Karpas-422 (cell line): ENCODE results near the gene CTBP2. TPM values are rescaled to one million over a fixed set of nuclear protein-coding genes. Genes with fewer than 3 reads are reported as not detected.

Experiments used
- DNase-seq: peaks from one replicate; pipeline ENCODE4 v3.0.0-alpha.2; 2015
- H2AFZ ChIP-seq: fragments of 200-600 bp; sonication (generic); 2 replicates; pipeline ENCODE4 v1.6.1; 2014; ENCODE audit warnings: antibody characterized with exemption, low read length, mixed read lengths
- H3K27ac ChIP-seq: fragments of 200-600 bp; sonication (generic); 2 replicates; pipeline ENCODE4 v1.5.1; 2014; ENCODE audit warnings: mild to moderate bottlenecking, low read length, moderate library complexity
- H3K27me3 ChIP-seq: fragments of 200-600 bp; sonication (generic); 2 replicates; pipeline ENCODE4 v1.6.1; 2014; ENCODE audit warnings: low read length, mixed read lengths
- H3K36me3 ChIP-seq: fragments of 200-600 bp; sonication (generic); 2 replicates; pipeline ENCODE4 v1.6.1; 2014; ENCODE audit warnings: low read length, mixed read lengths; ENCODE audit not compliant: insufficient read depth
- H3K4me1 ChIP-seq: fragments of 200-600 bp; sonication (generic); 2 replicates; pipeline ENCODE4 v1.6.1; 2014; ENCODE audit warnings: mild to moderate bottlenecking, low read length, mixed read lengths
- H3K4me2 ChIP-seq: fragments of 200-600 bp; sonication (generic); 2 replicates; pipeline ENCODE4 v1.6.1; 2014; ENCODE audit warnings: low read length, low read depth, mild to moderate bottlenecking; ENCODE audit not compliant: poor library complexity, severe bottlenecking
- H3K4me3 ChIP-seq: fragments of 200-600 bp; sonication (generic); 2 replicates; pipeline ENCODE4 v1.5.1; 2014; ENCODE audit warnings: mild to moderate bottlenecking, antibody characterized with exemption, low read length, mixed read lengths
- H3K79me2 ChIP-seq: fragments of 200-600 bp; sonication (generic); 2 replicates; pipeline ENCODE4 v1.6.1; 2014; ENCODE audit warnings: mild to moderate bottlenecking, low read length, mixed read lengths
- H3K9ac ChIP-seq: fragments of 200-600 bp; sonication (generic); 2 replicates; pipeline ENCODE4 v1.6.0; 2014; ENCODE audit warnings: low read length
- H3K9me2 ChIP-seq: fragments of 200-600 bp; sonication (generic), shearing (Covaris generic); replicated peaks from 2 replicates; pipeline ENCODE4 v1.6.0; 2014; ENCODE audit warnings: mild to moderate bottlenecking, low read length, moderate library complexity; ENCODE audit not compliant: insufficient read depth
- H3K9me3 ChIP-seq: fragments of 300-700, 200-600 bp; sonication (generic); 2 replicates; pipeline ENCODE4 v1.6.1; 2014; ENCODE audit warnings: low read length, mixed read lengths
- H4K20me1 ChIP-seq: fragments of 200-600 bp; sonication (generic); 2 replicates; pipeline ENCODE4 v1.6.1; 2014; ENCODE audit warnings: mild to moderate bottlenecking, antibody characterized with exemption, low read length, low read depth; ENCODE audit not compliant: insufficient read depth
- total RNA-seq: library from RNA; depleted of rRNA; stranded (reverse); fragments of >200 nt; shearing (Covaris generic); gene quantifications from 2 replicates; pipeline ENCODE4 v1.2.3, GENCODE V29; 2014; ENCODE audit warnings: low replicate concordance

The CTBP2 gene
- total RNA-seq, 1 experiment from 2014 or later = 0.15 TPM

DNA sequence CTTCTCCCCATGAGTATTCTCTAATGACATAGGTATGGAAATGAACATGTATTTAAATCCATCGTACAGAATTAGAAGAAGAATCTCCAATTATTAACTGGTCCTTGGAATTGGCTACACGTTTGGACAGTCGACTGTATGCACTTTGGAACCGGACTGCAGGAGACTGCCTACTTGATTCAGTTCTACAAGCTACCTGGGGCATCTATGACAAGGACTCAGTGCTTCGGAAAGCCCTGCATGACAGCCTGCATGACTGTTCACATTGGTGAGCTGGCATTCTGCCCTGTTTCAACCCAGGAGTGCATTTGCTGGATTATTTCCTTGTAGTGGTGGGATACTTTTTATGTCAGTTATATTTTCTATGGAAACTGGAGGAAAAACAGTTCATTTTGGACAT, 186.2 kb downstream of the CTBP2 start:
- Histone ChIP-seq H3K9me3 (no peaks in the 10 kb centered on the region), H3K4me3 (no peak overlapping the region), H3K79me2 (peaks cover 70% of the 10 kb centered on the region), H3K27ac (no peak overlapping the region), H3K4me1 (no peaks in the 10 kb centered on the region), H3K4me2 (no peak overlapping the region), H3K27me3 (no peaks in the 10 kb centered on the region), H2AFZ (no peak overlapping the region), H3K9ac (no peak overlapping the region), H3K36me3 (peaks cover 28% of the 10 kb centered on the region; the same call in 1 of the 2 replicates), H3K9me2 (no peaks in the 10 kb centered on the region), H4K20me1 (no peaks in the 10 kb centered on the region)
- DNase-seq = no peak

DNA sequence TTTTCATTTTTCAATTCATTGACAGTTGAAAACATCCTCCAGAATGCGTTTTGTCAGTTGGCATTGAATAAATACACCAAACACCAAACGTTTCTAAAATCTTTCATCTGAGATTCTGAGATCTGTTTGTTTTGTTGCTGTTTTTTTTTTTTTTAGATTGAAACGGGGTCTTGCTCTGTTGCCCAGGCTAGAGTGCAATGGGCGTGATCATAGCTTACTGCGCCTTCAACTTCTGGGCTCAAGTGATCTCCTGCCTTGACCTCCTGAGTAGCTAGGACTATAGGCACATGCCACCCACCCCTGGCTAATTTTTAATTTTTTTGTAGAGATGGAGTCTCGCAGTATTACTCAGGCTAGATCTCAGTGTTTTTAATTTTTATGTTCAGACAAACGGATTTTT, 187.7 kb downstream of the CTBP2 start:
- H3K79me2 ChIP-seq = peaks cover 71% of the 10 kb centered on the region
- no peak overlapping the region for H3K9ac ChIP-seq
- no peak for DNase-seq
- H3K9me3 ChIP-seq = no peaks in the 10 kb centered on the region
- no peak overlapping the region for H3K4me3 ChIP-seq
- no peak overlapping the region for H3K27ac ChIP-seq
- no peaks in the 10 kb centered on the region for H3K4me1 ChIP-seq
- peaks cover 29% of the 10 kb centered on the region; the same call in 1 of the 2 replicates for H3K36me3 ChIP-seq
- no peaks in the 10 kb centered on the region for H3K27me3 ChIP-seq
- no peaks in the 10 kb centered on the region for H3K9me2 ChIP-seq
- no peaks in the 10 kb centered on the region for H4K20me1 ChIP-seq
- no peak overlapping the region for H3K4me2 ChIP-seq
- no peak overlapping the region for H2AFZ ChIP-seq

DNA sequence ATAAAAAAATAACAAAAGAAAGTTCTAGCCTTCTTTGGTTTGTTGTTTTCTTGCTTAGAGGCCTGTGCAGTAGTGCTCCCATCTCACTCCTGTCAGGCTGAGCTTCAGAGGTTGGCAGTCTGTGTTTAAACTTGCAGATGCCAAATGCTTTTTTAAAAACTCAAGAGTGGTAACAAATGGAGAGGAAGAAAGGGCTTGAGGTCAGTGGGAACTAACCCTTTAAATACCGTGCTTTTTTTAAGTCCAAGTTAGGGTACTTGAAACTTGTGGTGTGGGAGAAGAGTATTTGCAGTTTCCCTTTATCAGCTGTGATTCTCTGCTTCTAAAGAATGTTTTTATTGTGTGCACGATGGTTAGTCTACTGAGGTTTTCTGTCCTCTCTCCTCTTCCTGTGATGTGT, 189.1 kb downstream of the CTBP2 start:
- H2AFZ ChIP-seq = no peak overlapping the region
- H3K4me2 ChIP-seq = no peak overlapping the region
- no peaks in the 10 kb centered on the region for H3K9me3 ChIP-seq
- no peaks in the 10 kb centered on the region for H4K20me1 ChIP-seq
- H3K79me2 ChIP-seq = peaks cover 77% of the 10 kb centered on the region
- H3K4me1 ChIP-seq = no peaks in the 10 kb centered on the region
- H3K27ac ChIP-seq = no peak overlapping the region
- no peak overlapping the region for H3K4me3 ChIP-seq
- H3K9ac ChIP-seq = no peak overlapping the region
- no peaks in the 10 kb centered on the region for H3K9me2 ChIP-seq
- H3K27me3 ChIP-seq = no peaks in the 10 kb centered on the region
- H3K36me3 ChIP-seq = peaks cover 39% of the 10 kb centered on the region; the same call in 1 of the 2 replicates
- no peak for DNase-seq

DNA sequence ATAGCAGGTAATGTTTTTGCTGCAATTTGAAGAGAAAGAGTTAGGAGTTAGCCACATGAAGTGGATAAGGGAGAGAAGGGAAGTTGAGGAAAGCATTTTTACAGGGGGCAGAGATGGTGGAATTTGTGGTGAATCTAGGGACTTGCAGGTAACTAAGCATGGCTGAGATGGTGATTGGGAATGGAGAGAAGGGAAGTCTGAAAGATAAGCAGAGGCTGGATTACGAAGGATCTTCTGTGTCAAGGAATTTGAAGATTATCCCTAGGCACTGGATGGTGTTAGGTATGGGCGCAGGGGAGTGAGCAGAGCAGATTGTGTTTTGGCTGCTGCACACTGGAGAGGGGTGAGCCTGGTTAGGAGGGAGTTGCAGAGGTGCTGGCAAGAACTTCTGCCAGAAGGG, 193.1 kb downstream of the CTBP2 start:
- H3K36me3 ChIP-seq = peaks cover 24% of the 10 kb centered on the region; the same call in 1 of the 2 replicates
- no peak overlapping the region for H3K4me2 ChIP-seq
- no peaks in the 10 kb centered on the region for H4K20me1 ChIP-seq
- no peaks in the 10 kb centered on the region for H3K9me2 ChIP-seq
- no peak overlapping the region for H2AFZ ChIP-seq
- no peak overlapping the region for H3K27ac ChIP-seq
- H3K79me2 ChIP-seq = peaks cover 93% of the 10 kb centered on the region
- peaks cover 7% of the 10 kb centered on the region; the same call in 1 of the 2 replicates for H3K4me1 ChIP-seq
- no peak overlapping the region for H3K4me3 ChIP-seq
- no peaks in the 10 kb centered on the region for H3K27me3 ChIP-seq
- H3K9ac ChIP-seq = no peak overlapping the region
- no peaks in the 10 kb centered on the region for H3K9me3 ChIP-seq
- DNase-seq = no peak

DNA sequence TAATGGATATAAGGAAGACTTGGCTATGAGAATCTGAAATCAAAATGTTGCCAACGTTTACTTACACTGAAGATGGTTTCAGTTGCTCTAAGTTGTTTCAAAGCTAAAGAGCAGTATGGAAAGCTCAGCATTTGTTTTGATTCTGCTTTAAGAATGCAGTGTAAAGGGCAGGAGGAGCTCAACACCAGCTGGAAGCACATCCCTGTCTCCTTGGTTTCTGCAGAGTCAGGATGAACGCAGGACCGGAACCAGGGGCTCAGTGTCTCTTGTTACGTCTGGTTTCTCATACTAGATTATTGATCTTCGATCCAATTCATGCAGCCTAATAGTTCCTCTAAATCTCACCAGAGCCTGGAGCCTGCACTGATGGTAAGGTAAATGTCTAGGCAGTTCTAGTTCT, 194.4 kb downstream of the CTBP2 start:
- Histone ChIP-seq H3K9ac (no peak overlapping the region), H3K79me2 (peaks cover 93% of the 10 kb centered on the region)

DNA sequence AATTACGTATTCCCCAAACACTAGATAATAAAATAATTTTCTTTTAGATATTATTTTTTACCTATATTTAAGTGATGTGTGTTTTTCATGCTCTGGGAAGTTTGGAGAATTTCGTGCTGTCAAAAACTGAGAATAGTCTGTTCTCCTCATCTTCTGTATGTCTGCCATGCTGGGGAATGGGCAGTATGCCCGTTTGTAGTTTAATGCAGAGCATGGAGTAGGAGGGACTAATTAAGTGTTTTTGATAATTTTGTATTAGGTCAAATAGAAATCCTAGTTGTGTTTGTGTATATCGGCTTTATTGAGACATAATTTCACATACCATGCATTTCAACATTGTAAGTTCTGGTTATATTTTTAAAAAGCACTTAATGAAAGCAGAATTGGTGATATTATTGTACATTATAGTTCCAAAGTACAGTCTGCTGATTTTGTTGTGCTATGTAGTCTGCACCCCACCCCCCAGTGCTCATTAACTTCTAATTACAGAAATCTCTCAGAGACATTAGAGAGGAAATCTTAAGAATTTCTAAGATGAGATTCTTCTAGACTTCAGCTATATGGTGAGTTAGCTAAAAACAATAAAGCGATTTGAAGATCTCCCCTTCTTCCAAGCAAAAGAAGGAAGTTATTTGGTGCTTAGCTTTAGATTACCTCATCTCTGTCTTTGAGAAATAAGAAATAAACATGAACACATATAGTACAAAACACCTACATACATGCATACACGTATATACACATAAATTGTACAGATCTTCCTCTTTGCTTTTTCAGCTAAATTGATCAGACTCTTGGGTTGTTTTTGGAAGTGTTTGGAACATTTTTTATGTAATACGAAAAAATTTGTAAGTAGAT, 196.3 kb downstream of the CTBP2 start:
- H3K27ac ChIP-seq = no peak overlapping the region
- no peaks in the 10 kb centered on the region for H3K27me3 ChIP-seq
- H4K20me1 ChIP-seq = no peaks in the 10 kb centered on the region
- no peak overlapping the region for H3K4me3 ChIP-seq
- H3K79me2 ChIP-seq = peaks cover 98% of the 10 kb centered on the region
- H3K4me1 ChIP-seq = peaks cover 7% of the 10 kb centered on the region; the same call in 1 of the 2 replicates
- H3K36me3 ChIP-seq = peaks cover 15% of the 10 kb centered on the region; the same call in 1 of the 2 replicates
- no peak for DNase-seq
- H3K9me3 ChIP-seq = no peaks in the 10 kb centered on the region
- H3K9me2 ChIP-seq = no peaks in the 10 kb centered on the region
- no peak overlapping the region for H2AFZ ChIP-seq
- no peak overlapping the region for H3K9ac ChIP-seq
- H3K4me2 ChIP-seq = no peak overlapping the region

More for the DNA sequence above, 194.4 kb downstream of the CTBP2 start:
- Histone ChIP-seq H3K9me2 (no peaks in the 10 kb centered on the region), H3K4me3 (no peak overlapping the region), H3K27ac (no peak overlapping the region), H3K9me3 (no peaks in the 10 kb centered on the region), H4K20me1 (no peaks in the 10 kb centered on the region), H3K36me3 (peaks cover 23% of the 10 kb centered on the region; the same call in 1 of the 2 replicates), H3K4me1 (peaks cover 7% of the 10 kb centered on the region; the same call in 1 of the 2 replicates), H2AFZ (no peak overlapping the region), H3K4me2 (no peak overlapping the region), H3K27me3 (no peaks in the 10 kb centered on the region)
- no peak for DNase-seq

DNA sequence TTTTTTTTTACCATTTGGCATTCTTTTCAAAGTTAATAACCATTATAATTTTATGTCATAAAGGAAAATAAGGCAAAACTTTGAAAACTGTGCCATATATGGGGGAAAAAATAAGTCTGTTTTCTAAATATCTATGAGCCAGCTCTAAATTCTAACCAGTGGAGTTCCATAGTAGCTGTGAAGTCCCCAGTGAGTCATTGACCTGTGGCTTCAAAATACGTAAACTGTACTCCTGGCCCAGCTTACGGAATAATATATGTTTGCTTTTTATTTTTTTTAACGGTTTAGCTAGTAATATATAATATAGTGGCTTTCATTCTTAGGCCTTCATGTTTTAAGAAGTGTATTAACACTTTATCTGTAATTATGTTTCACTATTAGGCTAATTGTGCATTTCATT, 197.9 kb downstream of the CTBP2 start:
- Histone ChIP-seq H3K9me3 (no peaks in the 10 kb centered on the region), H3K4me2 (no peak overlapping the region), H3K36me3 (peaks cover 13% of the 10 kb centered on the region; the same call in 1 of the 2 replicates), H3K4me3 (no peak overlapping the region), H4K20me1 (no peaks in the 10 kb centered on the region), H3K79me2 (peaks cover 98% of the 10 kb centered on the region), H3K27me3 (no peaks in the 10 kb centered on the region), H3K4me1 (peaks cover 7% of the 10 kb centered on the region; the same call in 1 of the 2 replicates), H3K9me2 (no peaks in the 10 kb centered on the region), H3K9ac (no peak overlapping the region), H2AFZ (no peak overlapping the region), H3K27ac (no peak overlapping the region)
- no peak for DNase-seq

DNA sequence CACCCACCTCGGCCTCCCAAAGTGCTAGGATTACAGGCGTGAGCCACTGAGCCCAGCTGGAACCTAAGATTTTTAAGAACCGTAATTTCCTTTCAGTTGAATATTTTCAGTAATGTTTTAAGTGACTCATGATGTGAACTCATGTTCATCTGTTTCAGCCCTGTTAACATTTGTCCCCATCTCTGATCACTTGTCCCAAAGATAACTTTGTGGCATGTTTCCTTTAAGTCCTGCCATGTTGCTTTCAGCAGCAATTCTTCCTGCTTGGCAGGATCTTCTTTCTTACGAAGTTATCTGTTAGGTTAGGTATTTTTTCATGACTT, 199.2 kb downstream of the CTBP2 start:
- Histone ChIP-seq H3K4me1 (peaks cover 12% of the 10 kb centered on the region; the same call in 1 of the 2 replicates), H3K9ac (no peak overlapping the region), H2AFZ (no peak overlapping the region), H3K27me3 (no peaks in the 10 kb centered on the region), H3K36me3 (peaks cover 4% of the 10 kb centered on the region; the same call in 1 of the 2 replicates), H4K20me1 (no peaks in the 10 kb centered on the region), H3K4me3 (no peak overlapping the region), H3K9me3 (no peaks in the 10 kb centered on the region), H3K9me2 (no peaks in the 10 kb centered on the region), H3K27ac (no peak overlapping the region), H3K4me2 (no peak overlapping the region), H3K79me2 (peaks cover 98% of the 10 kb centered on the region)
- no peak for DNase-seq
